GM12892 (cell line): ENCODE results near the gene VAPB.

ENCODE experiments used
- DNase-seq: peaks from one replicate; pipeline ENCODE4 v3.0.0; 2011; ENCODE audit not compliant: insufficient read length
- FAIRE-seq: peaks from 2 replicates; lab custom pipeline; 2011; peaks lifted over from hg19 to GRCh38; lab: Jason Lieb, UNC
- POLR2A ChIP-seq: IDR thresholded peaks from 2 replicates; pipeline ENCODE4 v1.6.1; 2011; ENCODE audit warnings: low read depth, low read length, control low read depth
- POLR2AphosphoS5 ChIP-seq: IDR thresholded peaks from 2 replicates; pipeline ENCODE4 v1.6.1; 2011; ENCODE audit warnings: low read depth, low read length, control low read depth
- TAF1 ChIP-seq: IDR thresholded peaks from 2 replicates; pipeline ENCODE4 v1.6.1; 2011; ENCODE audit warnings: low read depth, mild to moderate bottlenecking, control low read depth, low read length, borderline replicate concordance

VAPB gene

DNA sequence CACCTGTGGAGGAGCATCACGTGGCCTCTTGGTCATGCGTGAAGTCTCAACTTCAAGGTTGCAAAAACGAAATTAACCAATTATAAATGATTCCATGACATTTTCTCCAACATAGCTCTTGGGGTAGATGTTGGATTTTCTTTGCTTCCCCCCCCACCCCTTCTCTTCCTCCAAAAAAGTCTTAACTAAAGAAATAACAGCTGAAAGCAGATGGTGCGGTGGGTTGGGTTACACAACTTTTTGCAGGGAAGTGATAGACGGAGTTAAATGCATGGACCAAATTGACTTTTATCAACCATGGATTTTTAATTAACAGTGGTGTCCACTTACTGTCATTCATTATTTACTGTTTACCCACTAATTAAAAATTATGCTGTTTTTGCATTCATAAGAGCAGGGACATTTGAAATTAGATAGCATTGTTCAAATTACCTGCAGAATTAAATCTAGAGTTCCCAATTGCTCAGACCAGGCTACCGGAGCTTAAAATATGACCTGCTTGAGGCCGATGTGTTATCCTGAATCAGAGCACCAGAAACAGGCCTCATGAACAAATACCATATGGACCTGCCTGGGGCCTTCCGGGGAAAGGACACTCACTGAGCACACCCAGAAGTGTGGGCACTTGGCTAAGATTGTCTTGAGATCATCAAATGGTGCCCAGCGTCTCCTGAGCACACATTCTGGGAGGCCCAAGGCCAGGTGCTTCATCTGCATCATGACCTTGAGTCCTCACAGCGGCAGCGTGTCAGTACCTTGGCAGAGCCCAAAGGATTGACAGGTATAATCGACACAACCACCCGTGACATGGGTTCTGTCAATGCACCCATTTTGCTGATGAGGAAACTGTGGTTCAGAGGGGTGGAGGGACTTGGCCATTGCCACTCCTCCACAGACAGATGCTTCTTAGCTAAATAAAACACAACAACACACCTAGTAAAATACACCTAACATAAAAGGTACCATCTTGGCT is 84.7 kb downstream of the VAPB start:
- TF ChIP-seq POLR2AphosphoS5 (no peak), TAF1 (no peak), POLR2A (no peak)
- DNase-seq (no peak), FAIRE-seq (no peak)

DNA sequence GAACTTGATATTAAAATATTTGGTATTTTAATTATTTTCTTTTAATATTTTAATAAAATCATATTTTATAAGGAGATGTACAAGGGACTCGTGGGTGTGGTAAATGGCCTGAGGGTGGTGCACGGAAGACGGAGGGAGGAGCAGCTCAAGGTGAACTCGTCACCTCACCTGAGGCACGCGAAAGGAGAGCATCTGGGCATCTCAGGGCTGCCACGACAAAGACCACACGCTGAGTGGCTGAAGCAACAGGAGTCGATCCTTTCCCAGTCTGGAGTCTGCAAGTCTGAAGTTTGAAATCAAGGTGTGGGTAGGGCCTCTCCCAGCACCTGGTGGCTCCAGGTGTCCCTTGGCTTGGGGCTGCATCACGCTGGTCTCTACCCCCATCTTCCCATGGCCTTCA is 86.4 kb downstream of the VAPB start:
- DNase-seq (no peak), FAIRE-seq (no peak)
- TF ChIP-seq TAF1 (no peak), POLR2A (no peak), POLR2AphosphoS5 (no peak)

DNA sequence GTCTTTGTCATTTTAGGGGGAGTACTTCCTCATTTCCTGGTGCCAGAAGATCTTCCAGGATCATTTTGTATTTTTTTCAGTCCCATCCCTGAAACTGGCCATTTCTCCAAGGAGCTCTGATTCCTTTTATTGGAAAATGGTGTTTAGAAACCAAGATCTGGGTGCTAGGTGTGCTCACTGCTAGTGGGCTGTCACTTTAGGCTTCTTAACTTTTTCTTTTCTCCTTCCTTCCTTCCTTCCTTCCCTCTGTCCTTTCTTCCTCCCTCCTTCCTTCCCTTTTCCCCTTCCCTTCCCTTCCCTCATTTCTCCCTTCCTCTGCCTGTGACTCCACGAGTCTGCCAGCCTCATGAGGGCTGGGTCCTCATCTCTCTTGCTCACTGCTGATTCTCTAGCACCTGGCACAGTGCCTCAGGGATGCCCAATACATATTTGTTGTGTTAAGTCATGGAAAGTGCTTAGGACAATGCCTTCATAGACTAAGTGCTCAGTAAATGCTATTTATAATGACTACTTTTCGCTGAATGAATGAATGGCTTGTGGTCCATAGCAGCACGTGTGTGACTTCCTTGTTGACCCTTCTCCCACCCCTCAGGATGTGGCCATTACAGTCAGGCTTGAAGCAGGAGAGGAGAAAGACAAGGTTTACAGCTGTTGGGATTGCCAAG is 89.2 kb downstream of the VAPB start:
- FAIRE-seq, result no peak
- DNase-seq, result no peak
- TF ChIP-seq POLR2AphosphoS5 (no peak), TAF1 (no peak), POLR2A (no peak)

DNA sequence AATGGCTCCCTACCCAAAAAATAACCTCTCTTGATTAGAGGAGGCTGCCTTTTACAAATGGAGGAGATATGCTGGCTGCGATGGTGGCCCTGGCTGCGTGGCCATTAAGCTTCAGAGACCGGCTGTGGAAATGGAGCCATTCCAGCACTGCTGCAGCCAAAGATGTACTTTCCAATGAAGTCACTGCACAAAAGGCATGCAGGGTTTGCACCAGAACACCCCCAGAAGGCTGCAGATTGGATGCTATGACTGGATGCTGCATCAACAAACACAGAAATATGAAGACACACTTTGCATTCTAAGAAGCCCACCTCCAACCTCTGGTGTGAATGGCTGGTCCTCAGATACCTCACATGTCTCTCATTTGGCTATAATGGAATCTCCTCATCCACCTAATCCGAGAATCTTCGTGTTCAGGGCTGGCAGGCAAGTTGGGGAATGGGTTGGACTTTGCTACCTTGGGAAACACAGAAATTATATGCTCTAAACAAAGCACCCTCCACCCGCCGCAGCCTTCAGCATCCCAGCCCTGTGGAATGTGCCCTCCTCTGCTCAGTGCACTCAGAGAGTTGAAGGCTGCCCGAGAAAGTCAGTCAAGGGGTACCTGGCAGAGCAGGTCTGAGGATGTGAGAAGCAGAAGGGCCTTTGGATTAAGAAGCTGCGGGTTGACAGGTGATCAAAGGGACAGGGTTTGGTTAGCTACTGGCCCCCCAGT is 90.9 kb downstream of the VAPB start:
- DNase-seq, result no peak
- FAIRE-seq, result no peak
- no peak for TF ChIP-seq POLR2AphosphoS5
- no peak for TF ChIP-seq TAF1

DNA sequence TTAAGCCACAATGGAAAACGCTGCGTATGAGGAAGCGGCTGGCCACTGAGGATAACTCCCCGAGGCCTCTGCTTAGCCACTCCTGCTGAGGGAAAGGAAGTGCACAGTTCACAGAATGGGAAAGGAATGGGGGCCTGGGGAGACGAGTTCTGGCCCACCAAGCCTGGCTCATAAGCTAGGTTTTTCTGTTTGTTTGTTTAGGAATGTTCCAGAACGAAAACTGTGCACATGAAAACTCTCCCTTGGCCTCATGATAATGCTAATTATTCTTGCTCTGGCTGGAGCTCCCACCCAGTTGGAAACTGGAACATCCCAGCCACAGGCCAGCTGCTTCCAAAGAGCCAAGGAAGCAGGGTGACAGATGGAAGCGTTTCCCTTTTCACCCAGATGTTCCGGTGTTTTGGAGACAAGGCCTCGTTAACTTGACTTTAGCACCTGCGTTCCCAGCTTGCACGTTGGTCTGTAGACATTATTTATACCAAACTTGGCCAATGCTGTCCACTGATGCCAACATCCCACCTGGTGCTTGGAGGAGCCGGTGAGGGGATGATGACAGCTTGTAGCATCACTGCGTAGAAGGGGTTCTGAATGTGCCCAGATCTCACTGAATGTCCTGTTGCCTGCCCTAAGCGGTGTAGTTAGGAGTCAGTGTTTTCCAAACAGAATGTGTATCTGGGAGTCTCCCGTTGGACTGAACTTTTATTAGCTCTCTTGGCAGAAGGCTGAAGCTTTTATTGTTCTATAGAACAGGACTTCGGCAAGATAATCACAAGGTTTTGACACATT is 91.7 kb downstream of the VAPB start:
- no peak for DNase-seq
- TF ChIP-seq POLR2AphosphoS5 (no peak), POLR2A (no peak), TAF1 (no peak)
- FAIRE-seq, result no peak

DNA sequence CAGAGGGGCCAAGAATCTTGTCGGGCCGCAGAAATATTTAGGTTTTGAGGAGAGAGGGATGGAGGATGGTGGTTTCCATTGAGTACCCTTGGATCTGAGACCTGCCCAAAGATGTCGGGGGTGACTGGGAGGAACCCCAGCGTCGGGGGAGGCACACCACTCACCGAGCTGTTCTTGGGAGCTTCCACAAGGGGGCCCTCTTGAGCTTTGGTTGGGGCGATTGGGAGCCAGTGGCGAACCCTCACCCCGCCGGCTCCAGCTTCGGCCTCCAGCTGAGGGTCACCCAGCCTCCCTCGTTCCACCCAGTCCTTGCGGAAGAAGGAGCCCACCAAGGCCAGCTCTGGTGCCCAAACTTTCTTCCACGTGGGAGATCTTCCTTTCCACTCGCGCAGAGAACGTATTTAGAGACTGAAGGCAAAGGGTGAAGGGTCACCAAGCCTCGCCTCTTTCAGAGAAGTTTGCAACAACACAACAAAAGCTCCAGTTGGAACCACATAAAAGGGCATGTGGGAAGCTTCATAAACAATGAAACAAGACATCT is 92.5 kb downstream of the VAPB start:
- TF ChIP-seq POLR2AphosphoS5 (no peak), TAF1 (no peak), POLR2A (no peak)
- DNase-seq (no peak), FAIRE-seq (no peak)

DNA sequence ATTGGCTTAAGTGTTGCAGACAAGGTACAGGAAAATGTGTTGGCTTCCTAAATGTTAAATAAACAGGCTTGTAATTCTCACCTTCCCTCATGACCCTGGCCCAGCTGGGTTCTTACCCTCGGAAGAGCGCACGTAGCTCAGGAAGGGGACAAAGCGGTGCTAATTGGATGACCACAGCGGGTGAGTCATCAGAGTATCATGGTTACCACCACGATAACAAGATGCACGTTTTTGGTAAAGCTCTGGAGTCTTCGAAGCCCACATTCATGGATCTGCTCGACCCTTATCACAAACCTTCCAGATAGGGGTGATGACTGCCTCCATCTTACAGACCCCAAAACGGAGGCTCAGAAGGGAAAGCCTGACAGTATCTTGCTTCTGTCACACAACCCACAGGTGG is 93.4 kb downstream of the VAPB start:
- TF ChIP-seq POLR2AphosphoS5, result no peak
- TF ChIP-seq POLR2A, result no peak
- TF ChIP-seq TAF1, result no peak
- FAIRE-seq (no peak), DNase-seq (no peak)

DNA sequence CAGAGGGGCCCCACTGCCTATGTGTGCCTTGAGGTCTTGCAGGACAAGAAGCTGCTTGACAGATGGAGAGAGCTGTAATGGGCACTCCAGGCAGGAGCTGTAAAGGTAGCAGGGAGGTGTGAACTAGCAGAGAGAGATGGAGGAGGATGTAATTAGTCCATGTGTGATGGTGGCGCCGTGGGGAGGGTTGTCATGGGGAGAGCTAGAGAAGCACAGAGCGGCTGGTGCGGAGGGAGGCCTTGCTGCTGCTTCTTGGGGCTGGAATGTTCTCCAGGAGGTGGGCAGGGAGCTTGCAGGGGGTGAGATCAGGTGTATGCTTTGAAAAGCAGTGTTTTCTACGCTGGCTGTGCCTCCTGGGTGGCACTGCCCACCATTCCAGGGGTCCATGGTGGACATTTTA is 94.0 kb downstream of the VAPB start:
- no peak for DNase-seq
- no peak for FAIRE-seq
- TF ChIP-seq POLR2AphosphoS5 (no peak), TAF1 (no peak), POLR2A (no peak)

DNA sequence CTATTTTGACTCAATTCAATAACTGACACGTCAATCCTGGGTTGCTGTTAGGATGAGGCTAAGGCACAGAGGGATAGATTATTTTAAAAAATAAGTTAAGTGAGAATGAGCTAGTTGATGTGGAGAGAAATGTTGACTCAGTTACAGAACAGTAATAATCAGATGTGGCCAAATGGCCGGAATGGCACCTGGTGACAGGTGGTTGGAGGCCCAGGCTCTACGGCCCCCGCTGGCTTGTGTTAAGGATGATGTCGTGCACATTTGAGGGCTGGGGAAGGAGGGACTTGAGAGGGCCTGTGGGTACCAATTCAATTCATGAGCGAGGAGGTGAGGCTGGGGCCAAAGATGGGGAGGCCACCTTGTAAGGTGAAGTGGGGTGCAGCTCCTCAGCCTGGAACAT is 94.4 kb downstream of the VAPB start:
- DNase-seq (no peak), FAIRE-seq (no peak)
- TF ChIP-seq POLR2A (no peak), POLR2AphosphoS5 (no peak), TAF1 (no peak)

DNA sequence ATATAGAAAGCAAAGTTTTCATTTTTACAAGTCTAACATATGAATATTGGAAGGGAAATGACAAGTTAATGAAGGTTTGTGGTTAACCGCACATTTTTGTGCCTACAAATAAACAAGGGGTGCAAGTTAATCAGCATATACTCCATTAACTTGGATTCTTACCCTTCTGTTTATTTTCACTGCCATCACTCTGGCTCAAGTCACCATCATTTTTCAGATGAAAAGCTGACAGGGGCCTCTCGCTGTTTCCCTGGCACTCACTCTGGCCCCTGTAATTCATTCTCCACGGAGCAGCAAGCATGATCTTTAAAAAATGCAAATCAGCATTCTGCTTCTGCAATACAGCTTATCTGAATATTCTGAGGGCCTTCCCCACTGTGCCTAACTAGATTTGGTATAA is 96.4 kb downstream of the VAPB start:
- no peak for TF ChIP-seq POLR2AphosphoS5
- no peak for TF ChIP-seq TAF1
- TF ChIP-seq POLR2A, result no peak
- FAIRE-seq (no peak), DNase-seq (no peak)
